Motor neuron (in vitro differentiated cells): ENCODE measurements around the gene WDR45B. TPM values are rescaled to one million over a fixed set of nuclear protein-coding genes. Genes with fewer than 3 reads are reported as not detected.

ENCODE experiments used
- ATAC-seq, 8 experiments: fragments of 200-7000 bp; cut with Tn5 transposase; replicated peaks in 6 of 8; 2 replicates each; pipeline ENCODE4 v1.8.0; 2021; ENCODE audit warnings: mild to moderate bottlenecking in 8 of 8, moderate library complexity in 8 of 8
- H3K27ac ChIP-seq, 2 donors: fragments of 250-450 bp; sonication (Bioruptor Pico); 2 replicates each; pipeline ENCODE4 v1.9.0; 2021; ENCODE audit warnings: antibody characterized with exemption in 2 of 2, mild to moderate bottlenecking in 2 of 2, moderate library complexity in 1 of 2
- H3K4me1 ChIP-seq, 2 donors: fragments of 250-450 bp; sonication (Bioruptor Pico); replicated peaks in 1 of 2; 2 replicates each; pipeline ENCODE4 v1.6.1; 2021; ENCODE audit warnings: antibody characterized with exemption in 2 of 2, mild to moderate bottlenecking in 2 of 2, moderate library complexity in 1 of 2
- H3K4me3 ChIP-seq, 5 donors: fragments of 250-450 bp; sonication (Bioruptor Pico); 2 replicates each; pipeline ENCODE4 v1.9.0; 2021; ENCODE audit warnings: antibody characterized with exemption in 5 of 5, mild to moderate bottlenecking in 5 of 5, moderate library complexity in 4 of 5
- WGBS, 10 experiments: fragments of 450-650 bp; shearing (Covaris generic); methylation state at CpG; one replicate each; pipeline ENCODE4 v1.0.0; 2022; 5-methylcytosine and 5-hydroxymethylcytosine counted together
- in situ Hi-C, 9 experiments: fragments of 400-800 bp; cut with MboI; loops; one replicate each; pipeline ENCODE4 v1.15.0; 2021; ENCODE audit warnings: low sequenced_read_pairs in 9 of 9, low pct_unique_long_range_greater_than_20kb in 2 of 9; ENCODE audit not compliant: unreplicated experiment in 9 of 9
- total RNA-seq, 8 experiments: library from RNA; unstranded; fragments of 300-600 nt; gene quantifications; 2 replicates each; pipeline versions ENCODE4 v1.2.3 to v1.2.4, GENCODE V29; 2022

WDR45B gene
- total RNA-seq, 8 experiments from 2014 or later = 48.7 to 91.4 (median 64.3) TPM

DNA sequence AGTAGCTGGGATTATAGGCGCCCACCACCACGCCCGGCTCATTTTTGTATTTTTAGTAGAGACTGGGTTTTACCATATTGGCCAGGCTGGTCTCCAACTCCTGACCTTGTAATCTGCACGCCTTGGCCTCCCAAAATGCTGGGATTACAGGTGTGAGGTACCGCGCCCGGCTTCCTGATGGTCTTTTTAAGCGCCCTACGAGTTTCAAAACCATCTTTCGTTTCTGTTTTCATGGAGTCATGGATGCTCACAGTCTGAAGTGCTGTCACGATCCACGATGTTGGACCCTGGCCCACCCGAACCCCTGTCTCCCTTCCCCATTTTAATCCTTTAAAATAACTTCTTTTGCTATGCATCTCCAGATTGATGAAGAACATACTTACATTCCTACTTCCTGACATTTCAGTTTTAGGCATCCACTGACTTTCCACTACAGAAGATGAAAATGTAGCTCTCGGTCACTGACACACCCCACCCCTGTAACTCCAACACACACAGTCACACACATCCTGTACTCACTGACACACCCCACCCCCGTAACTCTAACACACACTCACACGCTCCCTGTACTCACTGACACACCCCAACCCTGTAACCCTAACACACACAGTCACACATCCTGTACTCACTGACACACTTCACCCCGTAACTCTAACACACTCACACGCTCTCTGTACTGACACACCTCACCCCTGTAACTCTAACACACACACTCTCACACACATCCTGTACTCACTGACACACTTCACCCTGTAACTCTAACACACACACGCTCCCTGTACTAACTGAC, 22.6 kb upstream of the WDR45B start:
- in situ Hi-C loops = loop anchor here in 1 of 9 experiments (25.0 kb wide), 1 partner anchor 91 kb away; the partner anchor contains the start of gene TBCD
- no peak overlapping the region for H3K27ac ChIP-seq
- 75 to 96% (median 86%) methylated on average over 4 to 13 of the region's 19 CpGs; no CpG with 5 or more reads in 4 of the 10 experiments for WGBS, 10 experiments
- H3K4me1 ChIP-seq = peaks cover 0 to 2% of the 10 kb centered on the region in 2 donors
- no peak for ATAC-seq
- H3K4me3 ChIP-seq = no peak overlapping the region

DNA sequence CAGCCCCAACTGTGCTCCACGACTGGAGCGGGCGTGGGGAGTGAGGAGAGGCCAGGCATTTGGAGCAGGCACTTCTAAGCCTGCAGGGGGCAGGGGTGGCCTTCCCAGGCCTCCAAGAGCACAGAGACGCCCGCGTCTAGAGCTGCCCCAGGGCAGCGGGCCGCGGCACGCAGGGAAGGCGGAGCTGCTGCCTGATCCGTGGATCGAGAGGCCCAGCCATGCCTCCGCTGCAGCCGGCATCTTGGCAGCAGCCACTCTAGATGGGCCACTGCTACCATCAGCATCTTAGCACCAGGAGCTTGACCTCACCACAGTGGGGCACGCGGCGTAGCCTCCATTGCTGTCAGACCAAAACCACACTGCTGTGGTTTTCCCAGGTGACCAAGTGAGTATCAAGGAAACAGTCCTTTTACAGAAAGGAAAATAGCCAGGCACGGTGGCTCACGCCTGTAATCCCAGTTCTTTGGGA, 20.4 kb upstream of the WDR45B start:
- H3K4me3 ChIP-seq = no peak overlapping the region
- 5 to 93% (median 61%) methylated on average over 2 to 4 of the region's 20 CpGs; no CpG with 5 or more reads in 6 of the 10 experiments for WGBS, 10 experiments
- in situ Hi-C loops = loop anchor here in 2 of 9 experiments (10.0 to 25.0 kb wide), 2 partner anchors 94 to 106 kb away; partner anchors contain the start of gene TBCD (in 1 of the 2)
- ATAC-seq = peak; percentile 33 to 100 (median 68)
- peaks cover 12 to 14% of the 10 kb centered on the region in 2 donors for H3K4me1 ChIP-seq
- no peak overlapping the region for H3K27ac ChIP-seq

DNA sequence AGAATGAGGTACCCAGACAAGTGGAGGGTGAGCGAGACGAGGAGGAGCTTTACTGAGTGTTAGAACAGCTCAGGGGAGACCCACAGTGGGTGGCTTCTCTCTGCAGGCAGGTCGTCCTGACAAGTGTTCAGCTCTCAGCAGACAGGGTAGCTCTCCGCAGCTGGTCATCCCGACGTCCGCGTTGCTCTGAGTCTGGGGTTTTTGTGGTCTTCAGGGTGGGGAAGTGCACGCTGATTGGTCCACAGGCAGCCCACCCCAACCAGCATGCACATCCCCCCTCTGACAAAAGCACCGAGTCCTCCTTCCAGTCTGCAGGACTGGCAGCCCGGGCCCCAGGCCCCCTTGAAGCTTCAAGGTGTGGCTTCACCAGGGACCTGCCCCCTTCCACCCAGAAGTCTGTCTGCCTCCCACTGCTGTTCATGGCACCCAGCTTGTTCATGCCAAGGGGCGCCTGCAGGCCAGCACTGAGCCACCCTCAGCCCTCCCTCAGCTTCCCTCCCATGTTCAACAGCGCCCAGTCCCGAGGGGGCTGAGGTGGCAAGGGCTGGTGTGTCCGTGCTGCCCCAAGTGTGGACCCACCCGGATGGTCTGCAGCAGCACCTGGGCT, 19.9 kb upstream of the WDR45B start:
- in situ Hi-C loops = loop anchor here in 2 of 9 experiments (10.0 to 25.0 kb wide), 2 partner anchors 94 to 107 kb away; partner anchors contain the start of gene TBCD (in 1 of the 2)
- H3K4me1 ChIP-seq = peaks cover 12 to 14% of the 10 kb centered on the region in 2 donors
- no peak overlapping the region for H3K27ac ChIP-seq
- 20 to 83% (median 82%) methylated on average over 1 to 2 of the region's 16 CpGs; no CpG with 5 or more reads in 7 of the 10 experiments for WGBS, 10 experiments
- peak in 1 of 8 experiments; percentile 41 for ATAC-seq
- H3K4me3 ChIP-seq = no peak overlapping the region

DNA sequence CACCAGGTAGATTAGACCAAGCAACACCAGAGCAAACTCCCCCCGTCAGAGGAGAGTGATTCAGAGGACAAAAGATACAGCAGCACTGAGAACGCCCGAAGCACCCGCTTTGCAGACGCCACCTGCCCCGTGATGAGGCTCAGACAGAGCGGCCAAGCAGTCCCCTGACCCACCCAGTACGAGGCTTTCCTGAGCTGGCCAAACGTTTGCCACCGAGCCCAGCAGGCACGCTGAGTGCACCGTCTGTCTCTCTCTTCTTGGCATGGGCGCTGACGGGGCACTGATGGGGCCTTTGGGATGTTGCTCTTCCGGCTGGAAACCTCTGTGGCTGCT, 19.4 kb upstream of the WDR45B start:
- Histone ChIP-seq H3K27ac (no peak overlapping the region), H3K4me3 (no peak overlapping the region), H3K4me1 (peaks cover 12 to 14% of the 10 kb centered on the region in 2 donors)
- 80 to 100% (median 90%) methylated on average over 1 to 4 of the region's 15 CpGs; no CpG with 5 or more reads in 5 of the 10 experiments for WGBS, 10 experiments
- in situ Hi-C loops = loop anchor here in 2 of 9 experiments (10.0 to 25.0 kb wide), 2 partner anchors 95 to 107 kb away; partner anchors contain the start of gene TBCD (in 1 of the 2)
- ATAC-seq = no peak

DNA sequence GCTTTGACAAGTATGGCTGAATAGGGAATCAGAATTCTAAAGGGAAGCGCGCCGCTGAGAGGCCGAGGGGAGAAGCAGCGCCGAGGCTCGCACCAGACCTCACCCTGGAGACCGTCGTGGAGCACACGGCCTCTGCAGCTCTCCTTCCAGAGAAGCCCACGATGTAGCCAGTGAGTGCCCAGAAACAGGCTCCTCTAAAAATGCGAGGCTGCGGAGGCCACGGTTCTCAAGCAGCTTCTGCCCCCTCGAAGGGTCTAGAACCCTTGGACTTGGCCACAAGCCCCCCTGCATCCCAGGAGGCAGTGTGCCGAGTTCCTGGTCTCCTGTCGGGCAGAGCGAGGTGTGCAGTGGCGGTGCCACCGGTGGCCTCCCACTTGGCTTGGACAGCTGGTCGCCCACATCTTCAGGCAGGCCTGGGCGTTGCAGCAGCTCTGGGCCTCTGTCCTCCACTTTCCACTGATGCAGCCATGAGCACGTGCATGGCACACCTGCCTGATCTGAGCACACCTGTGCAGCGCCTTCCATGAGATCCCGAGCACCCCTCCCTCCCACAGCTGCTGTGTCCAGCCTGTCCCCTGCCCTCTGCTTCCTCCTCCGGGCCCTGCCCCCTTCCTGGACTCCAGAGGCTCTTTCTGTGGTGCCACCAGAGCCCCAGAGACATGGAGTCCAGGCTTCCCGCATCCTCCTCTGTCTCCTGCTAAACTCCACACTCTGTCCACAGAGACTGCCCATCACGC, 18.9 kb upstream of the WDR45B start:
- Histone ChIP-seq H3K4me3 (no peak overlapping the region), H3K27ac (no peak overlapping the region), H3K4me1 (peaks cover 12 to 14% of the 10 kb centered on the region in 2 donors)
- 40 to 93% (median 77%) methylated on average over 1 to 9 of the region's 28 CpGs; no CpG with 5 or more reads in 5 of the 10 experiments for WGBS, 10 experiments
- in situ Hi-C loops = loop anchor here in 2 of 9 experiments (10.0 to 25.0 kb wide), 2 partner anchors 95 to 108 kb away; partner anchors contain the start of gene TBCD (in 1 of the 2)
- no peak for ATAC-seq

DNA sequence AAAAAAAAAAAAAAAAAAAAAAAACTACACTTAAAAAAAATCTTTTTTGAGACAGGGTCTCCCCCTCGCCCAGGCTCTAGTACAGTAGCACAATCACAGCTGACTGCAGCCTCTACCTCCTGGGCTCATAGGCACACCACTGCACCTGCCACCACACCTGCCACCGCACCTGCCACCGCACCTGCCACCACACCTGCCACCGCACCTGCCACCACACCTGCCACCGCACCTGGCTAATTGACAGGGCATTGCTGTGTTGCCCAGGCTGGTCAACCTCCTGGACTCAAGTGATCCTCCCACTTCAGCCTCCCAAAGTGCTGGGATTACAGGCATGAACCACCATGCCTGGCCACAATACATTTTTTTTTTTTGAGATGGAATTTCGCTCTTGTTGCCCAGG, 17.6 kb upstream of the WDR45B start:
- Histone ChIP-seq H3K4me3 (no peak overlapping the region), H3K4me1 (peaks cover 12 to 14% of the 10 kb centered on the region in 2 donors), H3K27ac (no peak overlapping the region)
- in situ Hi-C loops = loop anchor here in 2 of 9 experiments (10.0 to 25.0 kb wide), 2 partner anchors 96 to 109 kb away; partner anchors contain the start of gene TBCD (in 1 of the 2)
- ATAC-seq = no peak
- WGBS, 10 experiments = 20 to 100% (median 77%) methylated on average over 1 to 5 of the region's 6 CpGs; no CpG with 5 or more reads in 4 of the 10 experiments

DNA sequence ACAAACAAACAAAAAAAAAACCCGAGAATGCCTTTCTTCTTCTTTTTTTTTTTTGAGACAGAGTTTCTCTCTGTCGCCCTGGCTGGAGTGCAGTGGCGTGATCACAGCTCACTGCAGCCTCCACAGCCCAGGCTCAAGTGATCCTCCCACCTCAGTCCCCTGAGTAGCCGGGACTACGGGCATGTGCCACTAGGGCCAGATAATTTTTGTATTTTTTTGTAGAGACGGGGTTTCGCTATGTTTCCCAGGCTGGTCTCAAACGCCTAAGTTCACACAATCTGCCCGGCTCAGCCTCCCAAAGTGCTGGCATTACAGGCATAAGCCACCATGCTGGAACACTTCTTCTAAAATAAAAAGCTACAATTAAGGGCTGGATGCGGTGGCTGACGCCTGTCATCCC, 17.0 kb upstream of the WDR45B start:
- in situ Hi-C loops = loop anchor here in 2 of 9 experiments (10.0 to 25.0 kb wide), 2 partner anchors 97 to 110 kb away; partner anchors contain the start of gene TBCD (in 1 of the 2)
- Histone ChIP-seq H3K4me1 (peaks cover 12 to 14% of the 10 kb centered on the region in 2 donors), H3K4me3 (no peak overlapping the region), H3K27ac (no peak overlapping the region)
- WGBS, 10 experiments = 55 to 100% (median 82%) methylated on average over 2 to 5 of the region's 11 CpGs; no CpG with 5 or more reads in 4 of the 10 experiments
- ATAC-seq = peak in 5 of 8 experiments; percentile 23 to 60 (median 50)

DNA sequence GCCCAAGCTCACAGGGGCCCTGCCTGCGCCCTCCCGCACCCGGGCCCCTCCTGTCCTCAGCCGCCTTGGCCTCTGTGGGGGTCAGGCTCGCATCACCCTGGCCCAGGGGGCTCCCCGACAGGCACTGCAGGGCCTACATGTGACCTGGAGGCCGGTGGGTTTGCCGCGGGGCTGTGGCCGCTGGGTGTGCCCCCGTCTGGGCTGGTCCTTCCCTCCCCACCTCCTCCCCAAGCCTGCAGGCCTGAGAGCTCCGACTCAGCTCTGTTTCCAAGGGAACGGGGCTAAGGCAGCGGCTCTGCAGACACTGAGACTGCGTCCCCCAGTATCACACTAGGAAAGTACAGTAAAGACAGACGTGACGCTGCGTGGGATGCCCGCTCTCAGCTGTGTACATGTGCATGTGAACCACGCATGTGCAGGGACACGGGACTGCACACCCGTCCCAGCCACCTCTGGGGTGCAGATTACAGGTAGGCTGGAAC, 16.5 kb upstream of the WDR45B start:
- H3K4me1 ChIP-seq = peaks cover 12 to 14% of the 10 kb centered on the region in 2 donors
- WGBS, 10 experiments = 53 to 90% (median 77%) methylated on average over 2 to 7 of the region's 22 CpGs; no CpG with 5 or more reads in 7 of the 10 experiments
- peak in 6 of 8 experiments; percentile 51 to 93 (median 88) for ATAC-seq
- no peak overlapping the region for H3K4me3 ChIP-seq
- in situ Hi-C loops = loop anchor here in 2 of 9 experiments (10.0 to 25.0 kb wide), 2 partner anchors 98 to 110 kb away; partner anchors contain the start of gene TBCD (in 1 of the 2)
- peak overlapping the region in 1 of 2 donors; percentile 10 for H3K27ac ChIP-seq

DNA sequence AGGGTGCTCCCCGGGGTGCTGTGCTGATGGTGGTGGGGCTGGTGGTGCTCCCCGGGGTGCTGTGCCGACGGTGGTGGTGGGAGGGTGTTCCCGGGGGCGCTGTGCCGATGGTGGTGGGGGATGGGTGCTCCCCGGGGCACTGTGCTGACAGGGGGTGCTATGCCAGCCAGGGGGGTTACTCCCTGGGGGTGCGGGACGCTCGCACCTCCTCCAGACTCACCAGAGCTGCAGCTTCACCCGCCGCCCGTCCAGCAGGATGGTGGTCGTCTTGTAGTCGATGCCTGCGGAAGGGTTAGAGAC, 16.0 kb upstream of the WDR45B start:
- Histone ChIP-seq H3K4me3 (no peak overlapping the region), H3K27ac (no peak overlapping the region), H3K4me1 (peaks cover 12 to 14% of the 10 kb centered on the region in 2 donors)
- no peak for ATAC-seq
- in situ Hi-C loops = loop anchor here in 2 of 9 experiments (10.0 to 25.0 kb wide), 2 partner anchors 98 to 111 kb away; partner anchors contain the start of gene TBCD (in 1 of the 2)
- WGBS, 10 experiments = no CpG with 5 or more reads among the region's 17 CpGs

DNA sequence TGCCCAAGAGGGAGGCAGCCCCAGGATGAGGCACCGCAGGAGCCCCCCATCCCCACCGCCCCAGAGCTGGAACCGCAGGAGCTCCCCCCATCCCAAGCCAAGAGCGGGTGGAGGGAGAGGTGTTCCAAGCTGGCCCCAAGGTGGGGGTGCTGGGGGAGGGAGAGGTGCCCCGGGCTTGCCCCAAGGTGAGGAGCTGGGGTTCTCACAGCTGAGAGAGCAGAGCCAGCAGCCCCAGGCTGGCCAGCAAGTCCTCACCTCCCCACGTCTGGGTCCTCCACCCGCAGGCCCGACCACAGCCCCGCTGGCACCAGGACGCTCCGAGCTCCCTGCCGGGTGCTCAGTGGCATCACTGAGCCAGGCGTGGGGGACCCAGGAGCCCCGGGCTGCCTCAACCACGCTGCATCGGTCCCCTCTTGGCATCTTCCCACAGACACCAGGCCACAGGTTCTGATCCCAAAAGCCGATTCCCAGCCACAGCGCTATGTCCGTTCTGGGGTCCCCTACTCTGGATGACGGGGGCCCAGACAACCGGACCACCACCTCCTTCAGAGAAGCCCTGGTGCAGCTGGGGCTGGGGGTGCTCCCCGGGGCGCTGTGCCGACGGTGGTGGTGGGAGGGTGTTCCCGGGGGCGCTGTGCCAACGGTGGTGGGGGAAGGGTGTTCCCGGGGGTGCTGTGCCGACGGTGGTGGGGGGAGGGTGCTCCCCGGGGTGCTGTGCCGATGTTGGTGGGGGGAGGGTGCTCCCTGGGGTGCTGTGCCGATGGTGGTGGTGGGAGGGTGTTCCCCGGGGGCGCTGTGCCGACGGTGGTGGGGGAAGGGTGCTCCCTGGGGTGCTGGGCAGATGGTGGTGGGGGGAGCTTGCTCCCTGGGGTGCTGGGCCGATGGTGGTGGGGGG, 15.4 kb upstream of the WDR45B start:
- no peak overlapping the region for H3K27ac ChIP-seq
- no peak for ATAC-seq
- in situ Hi-C loops = loop anchor here in 2 of 9 experiments (10.0 to 25.0 kb wide), 2 partner anchors 99 to 111 kb away; partner anchors contain the start of gene TBCD (in 1 of the 2)

DNA sequence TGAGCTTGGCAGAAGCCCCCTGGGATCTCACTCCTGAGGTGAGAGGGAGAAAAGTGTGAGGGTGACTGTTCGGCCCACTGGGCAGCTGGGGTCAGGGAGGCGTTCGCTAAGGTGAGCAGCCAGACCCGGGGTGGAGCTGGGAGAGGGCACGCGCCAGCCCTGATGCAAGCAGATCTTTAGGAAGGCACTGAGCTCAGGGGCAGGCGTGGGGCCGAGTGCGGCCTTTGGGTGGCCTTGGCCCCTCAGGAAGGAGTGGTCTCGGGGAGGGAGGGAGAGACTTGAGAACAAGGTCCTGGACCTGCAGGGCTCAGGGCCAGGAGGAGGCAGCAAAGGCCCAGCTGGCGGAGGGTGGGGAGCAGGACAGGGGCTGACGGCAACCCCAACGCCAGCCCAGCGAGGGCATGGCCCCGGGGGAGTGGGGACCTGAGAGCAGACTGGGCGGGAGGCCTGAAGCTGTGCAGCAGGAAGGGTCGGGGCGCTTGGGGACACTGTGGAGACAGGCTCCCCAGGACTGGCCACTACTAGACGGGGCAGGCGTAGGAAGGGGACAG, 14.5 kb upstream of the WDR45B start:
- Histone ChIP-seq H3K4me3 (no peak overlapping the region), H3K27ac (no peak overlapping the region), H3K4me1 (peaks cover 12% of the 10 kb centered on the region in 2 donors)
- in situ Hi-C loops = loop anchor here in 2 of 9 experiments (10.0 to 25.0 kb wide), 2 partner anchors 100 to 112 kb away; partner anchors contain the start of gene TBCD (in 1 of the 2)
- ATAC-seq = no peak
- WGBS, 10 experiments = 83 to 90% (median 88%) methylated on average over 2 to 9 of the region's 20 CpGs; no CpG with 5 or more reads in 6 of the 10 experiments

More for the DNA sequence above, 15.4 kb upstream of the WDR45B start:
- WGBS, 10 experiments = 80 to 100% methylated on average over 1 to 3 of the region's 39 CpGs; no CpG with 5 or more reads in 8 of the 10 experiments
- Histone ChIP-seq H3K4me3 (no peak overlapping the region), H3K4me1 (peaks cover 12% of the 10 kb centered on the region in 2 donors)
